OCI-M2 (cell line): ENCODE data around the gene ELL.
"Not testable (repeated sequence)": the region's sequence is repeated elsewhere in the genome, so short reads cannot be mapped to it uniquely, and the experiment has no call there.

ENCODE experiments used
- DNase-seq: peaks from one replicate; lab custom pipeline; 2025; ENCODE audit not compliant: unreplicated experiment; lab: John Stamatoyannopoulos, UW

ELL gene

GRCh38 chr19:18405754-18406153, 116.1 kb downstream of the ELL start:
- DNase-seq: not testable (repeated sequence)

DNA sequence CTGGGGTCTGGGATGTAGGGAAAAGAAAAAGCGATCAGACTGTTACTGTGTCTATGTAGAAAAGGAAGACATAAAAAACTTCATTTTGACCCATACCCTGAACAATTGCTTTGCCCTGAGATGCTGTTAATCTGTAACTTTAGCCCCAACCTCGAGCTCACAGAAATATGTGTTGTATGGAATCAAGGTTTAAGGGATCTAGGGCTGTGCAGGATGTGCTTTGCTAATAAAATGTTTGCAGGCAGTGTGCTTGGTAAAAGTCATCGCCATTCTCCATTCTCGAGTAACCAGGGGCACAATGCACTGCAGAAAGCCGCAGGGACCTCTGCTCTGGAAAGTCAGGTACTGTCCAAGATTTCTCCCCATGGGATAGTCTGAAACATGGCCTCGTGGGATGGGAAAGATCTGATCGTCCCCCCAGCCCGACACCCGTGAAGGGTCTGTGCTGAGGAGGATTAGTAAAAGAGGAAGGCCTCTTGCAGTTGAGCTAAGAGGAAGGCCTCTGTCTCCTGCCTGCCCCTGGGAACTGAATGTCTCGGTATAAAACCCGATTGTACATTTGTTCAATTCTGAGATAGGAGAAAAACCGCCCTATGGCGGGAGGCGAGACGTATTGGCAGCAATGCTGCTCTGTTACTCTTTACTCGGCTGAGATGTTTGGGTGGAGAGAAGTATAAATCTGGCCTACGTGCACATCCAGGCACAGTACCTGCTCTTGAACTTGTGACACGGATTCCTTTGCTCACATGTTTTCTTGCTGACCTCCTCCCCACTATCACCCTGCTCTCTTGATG, 119.2 kb downstream of the ELL start:
- not testable (repeated sequence) for DNase-seq

DNA sequence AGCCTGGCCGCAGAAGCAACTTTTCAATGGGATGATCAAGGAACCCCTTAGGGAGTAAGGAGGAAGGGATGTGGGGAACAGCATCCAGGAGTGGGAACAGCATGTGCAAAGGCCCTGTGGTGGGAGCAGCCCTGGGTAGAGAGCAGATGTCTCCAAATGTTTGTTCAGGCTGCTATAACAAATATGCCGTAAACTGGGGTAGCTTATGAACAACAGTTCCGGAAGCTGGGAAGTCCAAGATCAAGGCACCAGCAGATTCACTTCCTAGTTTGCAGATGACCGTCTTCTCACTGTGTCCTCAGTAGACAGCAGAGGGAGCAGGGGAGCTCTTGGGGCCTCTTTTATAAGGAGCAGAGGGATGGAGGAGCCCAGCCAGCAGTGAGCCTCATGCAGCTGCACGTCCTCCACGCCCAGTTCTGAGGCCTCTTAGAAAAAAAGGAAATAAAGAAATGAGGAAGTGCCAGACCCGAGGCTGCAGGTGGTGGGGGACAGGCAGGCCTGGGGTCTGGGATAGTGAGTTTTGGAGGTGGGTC, 120.2 kb downstream of the ELL start:
- DNase-seq: peak; percentile 71

GRCh38 chr19:18399008-18399407, 122.9 kb downstream of the ELL start:
- DNase-seq: no peak

- no peak for DNase-seq
Observed at GRCh38 chr19:18397242-18398202, 124.3 kb downstream of the ELL start, which contains the start of gene LRRC25. LRRC25 (minus strand) TSS chr19:18397622; CDS start chr19:18396963, 659 bp downstream.

DNA sequence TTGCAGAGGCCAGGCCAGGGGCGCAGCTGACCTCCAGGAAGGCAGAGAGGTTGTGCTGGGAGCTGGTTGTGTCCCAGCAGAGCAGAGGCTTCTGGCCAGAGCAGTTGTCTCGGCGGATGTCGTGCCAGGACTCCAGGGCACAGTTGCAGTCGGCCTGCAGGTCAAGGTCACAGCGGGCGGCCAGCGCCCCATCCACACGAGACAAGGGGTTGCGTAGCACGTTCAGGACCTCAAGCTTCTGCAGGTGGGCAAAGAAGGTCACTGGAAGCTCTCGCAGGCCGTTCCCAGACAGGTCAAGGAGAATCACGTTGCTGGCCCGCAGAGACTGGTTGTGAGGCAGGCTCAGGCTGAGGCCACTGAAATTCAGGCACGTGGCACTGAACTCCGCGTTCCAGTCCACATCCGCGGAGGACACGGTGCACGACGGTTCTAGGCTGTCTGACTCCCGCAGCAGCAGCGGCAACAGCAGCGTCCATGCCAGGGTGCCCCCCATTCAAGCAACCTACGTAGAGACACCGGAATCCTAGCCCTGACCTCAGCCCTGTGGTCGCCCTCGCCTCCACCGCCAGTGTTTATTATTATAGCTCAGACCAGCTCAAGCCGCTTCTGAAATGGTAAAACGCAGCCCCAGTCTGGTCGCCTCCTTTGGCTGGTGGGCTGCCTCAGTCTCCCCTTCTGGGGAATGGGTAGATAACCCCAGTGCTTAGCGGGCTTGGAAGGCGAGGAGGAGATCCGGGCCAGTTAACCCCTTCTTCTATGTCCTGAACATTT, 125.2 kb downstream of the ELL start:
- no peak for DNase-seq

GRCh38 chr19:18393836-18394235, 128.0 kb downstream of the ELL start:
- DNase-seq: no peak

GRCh38 chr19:18392926-18393325, 128.9 kb downstream of the ELL start:
- DNase-seq: no peak
